HEK293 (cell line): Measurements from ENCODE around the gene MARCHF10.

Source experiments
- CTCF ChIP-seq: fragments of 450-650 bp; formaldehyde crosslinking; IDR thresholded peaks from 2 replicates; pipeline ENCODE4 v1.5.1; 2016; ENCODE audit warnings: missing biosample characterization, missing genetic modification characterization
- REST ChIP-seq: fragments of 450-650 bp; formaldehyde crosslinking; IDR thresholded peaks from 2 replicates; pipeline ENCODE4 v1.5.1; 2016; ENCODE audit warnings: missing biosample characterization, missing genetic modification characterization
- SP2 ChIP-seq: fragments of 450-650 bp; formaldehyde crosslinking; IDR thresholded peaks from 2 replicates; pipeline ENCODE4 v1.5.1; 2016; ENCODE audit warnings: missing biosample characterization, missing genetic modification characterization
- ZBTB21 ChIP-seq: fragments of 450-650 bp; formaldehyde crosslinking; IDR thresholded peaks from 2 replicates; pipeline ENCODE4 v1.5.1; 2017; ENCODE audit warnings: missing biosample characterization, missing genetic modification characterization
- ZNF24 ChIP-seq: fragments of 450-650 bp; formaldehyde crosslinking; IDR thresholded peaks from 2 replicates; pipeline ENCODE4 v1.5.1; 2016; ENCODE audit warnings: missing biosample characterization, missing genetic modification characterization
- ZNF274 ChIP-seq, 2 experiments: fragments of 200-500 bp in 1 of 2; fragments of 450-650 bp in 1 of 2; sonication (Bioruptor generic) in 1 of 2; formaldehyde crosslinking in 1 of 2; IDR thresholded peaks; 2 replicates each; pipeline versions ENCODE4 v1.5.1 to v1.6.1; 2014 to 2016; ENCODE audit warnings: borderline replicate concordance in 1 of 2, inconsistent platforms in 1 of 2, low read length in 1 of 2, missing biosample characterization in 1 of 2, missing genetic modification characterization in 1 of 2
- ZNF280C ChIP-seq: fragments of 450-650 bp; formaldehyde crosslinking; IDR thresholded peaks from 2 replicates; pipeline ENCODE4 v1.5.1; 2016; ENCODE audit warnings: missing biosample characterization, missing genetic modification characterization
- ZNF529 ChIP-seq: fragments of 450-650 bp; formaldehyde crosslinking; IDR thresholded peaks from 2 replicates; pipeline ENCODE4 v1.5.1; 2017; ENCODE audit warnings: missing genetic modification characterization, missing biosample characterization; ENCODE audit not compliant: insufficient replicate concordance
- ZNF623 ChIP-seq: fragments of 450-650 bp; formaldehyde crosslinking; IDR thresholded peaks from 2 replicates; pipeline ENCODE4 v1.5.1; 2016; ENCODE audit warnings: missing biosample characterization, missing genetic modification characterization
- ZNF629 ChIP-seq: fragments of 450-650 bp; formaldehyde crosslinking; IDR thresholded peaks from 2 replicates; pipeline ENCODE4 v1.5.1; 2017; ENCODE audit warnings: missing biosample characterization, missing genetic modification characterization
- ZNF658 ChIP-seq: fragments of 450-650 bp; formaldehyde crosslinking; IDR thresholded peaks from 2 replicates; pipeline ENCODE4; 2016; ENCODE audit warnings: missing biosample characterization, missing genetic modification characterization
- ZSCAN18 ChIP-seq: fragments of 450-650 bp; formaldehyde crosslinking; IDR thresholded peaks from 2 replicates; pipeline ENCODE4 v1.5.1; 2016; ENCODE audit warnings: missing biosample characterization, missing genetic modification characterization

GRCh38 chr17:62816282-62816839, 8.2 kb upstream of the MARCHF10 start:
- no peak for TF ChIP-seq ZNF24 (tag by site-specific recombination)
- no peak for TF ChIP-seq ZNF658 (tag by site-specific recombination)
- no peak for TF ChIP-seq ZSCAN18 (tag by site-specific recombination)
- TF ChIP-seq ZNF623 (tag by site-specific recombination) = no peak
- TF ChIP-seq ZNF280C (tag by site-specific recombination) = no peak
- TF ChIP-seq CTCF (tag by site-specific recombination) = no peak
- no peak for TF ChIP-seq ZNF629 (tag by site-specific recombination)
- no peak for TF ChIP-seq SP2
- no peak for TF ChIP-seq ZNF274 (IDR thresholded peaks at IDR 0.05; ENCODE audit: low read length)
- no peak for TF ChIP-seq ZNF274 (tag by site-specific recombination; IDR thresholded peaks at IDR 0.05; ENCODE audit: borderline replicate concordance)
- no peak for TF ChIP-seq REST (tag by site-specific recombination)
- TF ChIP-seq ZNF529 (tag by site-specific recombination) = no peak
- TF ChIP-seq ZBTB21 = no peak
